Ecto neural progenitor cell (in vitro differentiated cells): ENCODE results near the gene RARB.

ENCODE experiments used
- DNase-seq: peaks from one replicate; pipeline ENCODE4 v3.0.0-alpha.2; 2018; ENCODE audit warnings: low spot score

RARB gene

GRCh38 chr3:25508433-25508832 is 80.4 kb downstream of the RARB start:
- no peak for DNase-seq

- DNase-seq, result no peak
These were observed 80.8 kb downstream of the RARB start for GRCh38 chr3:25508901-25509300.

GRCh38 chr3:25510797-25511196 is 82.7 kb downstream of the RARB start:
- no peak for DNase-seq

- DNase-seq, result no peak
These were observed 84.1 kb downstream of the RARB start for GRCh38 chr3:25511972-25512721.

- DNase-seq, result no peak
These were observed 85.7 kb downstream of the RARB start for GRCh38 chr3:25513642-25514266.

GRCh38 chr3:25515171-25515570 is 87.1 kb downstream of the RARB start:
- DNase-seq, result no peak

GRCh38 chr3:25520926-25521559 is 93.0 kb downstream of the RARB start:
- DNase-seq, result no peak

GRCh38 chr3:25527336-25527735 is 99.3 kb downstream of the RARB start:
- DNase-seq, result no peak

- no peak for DNase-seq
These were observed 99.7 kb downstream of the RARB start for GRCh38 chr3:25527801-25528200.

- DNase-seq, result no peak
These were observed 103.9 kb downstream of the RARB start for GRCh38 chr3:25531971-25532370.

- DNase-seq, result no peak
These were observed 104.5 kb downstream of the RARB start for GRCh38 chr3:25532431-25533162.

GRCh38 chr3:25533399-25533798 is 105.3 kb downstream of the RARB start:
- no peak for DNase-seq

GRCh38 chr3:25534007-25534406 is 105.9 kb downstream of the RARB start:
- DNase-seq, result no peak

- no peak for DNase-seq
These were observed 108.7 kb downstream of the RARB start for GRCh38 chr3:25536521-25537391.

GRCh38 chr3:25537516-25537915 is 109.5 kb downstream of the RARB start:
- no peak for DNase-seq

- no peak for DNase-seq
These were observed 112.2 kb downstream of the RARB start for GRCh38 chr3:25540273-25540672.

- DNase-seq, result no peak
These were observed 114.5 kb downstream of the RARB start for GRCh38 chr3:25542492-25543039.

GRCh38 chr3:25547103-25547502 is 119.0 kb downstream of the RARB start:
- no peak for DNase-seq

- DNase-seq, result no peak
These were observed 120.0 kb downstream of the RARB start for GRCh38 chr3:25547943-25548674.

- no peak for DNase-seq
These were observed 120.8 kb downstream of the RARB start for GRCh38 chr3:25548836-25549235.

GRCh38 chr3:25552251-25552650 is 124.2 kb downstream of the RARB start:
- no peak for DNase-seq
